ENCODE results near the gene FKBP9.

Gene FKBP9

DNA sequence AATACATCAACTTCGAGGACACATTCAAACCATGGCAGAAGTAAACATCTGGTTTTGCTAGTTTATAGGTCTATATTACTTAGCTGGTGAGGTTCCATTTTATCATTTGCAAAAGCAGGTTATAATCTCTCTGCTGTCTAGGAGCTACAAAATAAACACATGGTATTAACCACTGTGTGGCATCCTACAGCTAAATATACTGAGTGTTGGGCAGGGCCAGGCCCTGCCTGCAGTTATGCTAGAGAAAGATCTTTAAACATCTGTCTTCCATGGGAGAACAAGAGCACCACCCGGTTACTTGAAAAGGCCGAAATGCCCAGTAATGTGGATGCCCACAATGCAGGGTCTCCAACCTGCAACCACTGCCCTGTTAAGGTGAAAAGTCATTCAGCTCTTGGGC, 20.6 kb upstream of the FKBP9 start:
- no peak for DNase-seq
- Histone ChIP-seq H3K9me3 (ENCODE audit: severe bottlenecking) (no peaks in the 10 kb centered on the region), H3K27ac (no peak overlapping the region), H3K36me3 (peaks cover 11% of the 10 kb centered on the region), H3K27me3 (ENCODE audit: insufficient read depth, low read depth, severe bottlenecking) (no peaks in the 10 kb centered on the region), H3K4me3 (ENCODE audit: low read depth, low read length) (no peak overlapping the region)
- TF ChIP-seq, protein P1, sequence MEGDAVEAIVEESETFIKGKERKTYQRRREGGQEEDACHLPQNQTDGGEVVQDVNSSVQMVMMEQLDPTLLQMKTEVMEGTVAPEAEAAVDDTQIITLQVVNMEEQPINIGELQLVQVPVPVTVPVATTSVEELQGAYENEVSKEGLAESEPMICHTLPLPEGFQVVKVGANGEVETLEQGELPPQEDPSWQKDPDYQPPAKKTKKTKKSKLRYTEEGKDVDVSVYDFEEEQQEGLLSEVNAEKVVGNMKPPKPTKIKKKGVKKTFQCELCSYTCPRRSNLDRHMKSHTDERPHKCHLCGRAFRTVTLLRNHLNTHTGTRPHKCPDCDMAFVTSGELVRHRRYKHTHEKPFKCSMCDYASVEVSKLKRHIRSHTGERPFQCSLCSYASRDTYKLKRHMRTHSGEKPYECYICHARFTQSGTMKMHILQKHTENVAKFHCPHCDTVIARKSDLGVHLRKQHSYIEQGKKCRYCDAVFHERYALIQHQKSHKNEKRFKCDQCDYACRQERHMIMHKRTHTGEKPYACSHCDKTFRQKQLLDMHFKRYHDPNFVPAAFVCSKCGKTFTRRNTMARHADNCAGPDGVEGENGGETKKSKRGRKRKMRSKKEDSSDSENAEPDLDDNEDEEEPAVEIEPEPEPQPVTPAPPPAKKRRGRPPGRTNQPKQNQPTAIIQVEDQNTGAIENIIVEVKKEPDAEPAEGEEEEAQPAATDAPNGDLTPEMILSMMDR (IDR thresholded peaks at IDR 0.05; ENCODE audit: low read depth, low read length) = no peak

DNA sequence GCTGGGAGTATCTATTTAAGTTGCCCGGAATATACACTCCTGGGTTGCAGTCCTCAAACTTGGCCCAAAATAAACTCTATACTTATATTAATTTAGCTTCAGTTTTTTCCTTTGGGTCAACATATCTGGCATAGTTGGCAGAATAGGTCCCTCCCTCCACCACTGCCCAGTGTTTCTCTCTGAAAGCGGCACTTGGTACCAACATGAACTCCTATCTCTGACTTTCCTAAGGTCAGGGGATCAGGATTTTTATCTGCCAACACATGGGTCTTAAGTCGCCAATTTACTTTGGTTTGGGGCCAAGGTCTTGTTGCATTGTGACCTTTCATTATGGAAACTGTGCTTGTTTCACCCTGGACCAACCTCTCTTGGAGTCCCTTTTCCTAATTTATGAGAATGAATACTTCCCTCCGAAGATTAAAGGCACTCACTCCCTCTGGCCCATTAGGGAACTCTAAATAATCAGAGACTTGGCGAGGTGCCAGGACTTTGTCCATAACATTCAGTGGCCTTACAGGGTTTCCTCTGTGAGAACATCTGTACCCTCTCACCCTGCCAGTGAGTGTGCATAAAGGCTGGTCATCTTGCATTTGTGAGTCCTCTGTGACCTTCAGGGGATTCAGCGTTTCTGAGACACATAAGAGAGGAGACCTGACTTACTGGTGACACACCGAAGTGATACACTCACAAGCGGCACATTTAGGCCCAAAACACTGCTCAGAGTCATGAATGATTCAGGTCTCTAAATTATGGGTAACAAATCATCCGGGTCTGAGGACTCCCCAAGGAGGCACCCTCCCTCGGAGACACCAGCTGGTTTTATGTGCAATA, 19.7 kb upstream of the FKBP9 start:
- H3K4me3 ChIP-seq (ENCODE audit: low read depth, low read length) = no peak overlapping the region
- H3K36me3 ChIP-seq = peaks cover 2% of the 10 kb centered on the region
- H3K9me3 ChIP-seq (ENCODE audit: severe bottlenecking) = no peaks in the 10 kb centered on the region
- TF ChIP-seq, protein P1 (IDR thresholded peaks at IDR 0.05; ENCODE audit: low read depth, low read length) = no peak
- H3K27me3 ChIP-seq (ENCODE audit: insufficient read depth, low read depth, severe bottlenecking) = no peaks in the 10 kb centered on the region
- DNase-seq = no peak
- H3K27ac ChIP-seq = no peak overlapping the region

DNA sequence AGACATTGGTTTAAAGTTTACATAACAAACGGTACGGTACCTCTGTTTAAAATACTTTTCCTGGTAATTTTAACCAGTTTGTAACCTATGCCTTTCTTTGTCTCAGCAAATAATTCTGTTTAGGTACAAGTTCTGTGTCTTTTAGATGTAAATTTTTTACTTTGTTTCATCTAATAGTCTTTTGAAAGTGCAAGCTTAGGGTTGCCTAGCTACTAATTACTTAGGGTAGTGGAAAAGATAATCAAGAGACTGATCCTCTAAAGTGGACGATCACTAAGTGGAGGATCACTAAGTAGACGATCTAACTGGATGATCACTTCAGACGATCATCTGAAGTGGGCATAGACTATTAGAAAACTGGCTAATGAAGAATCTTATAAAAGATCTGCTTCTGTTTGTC, 16.1 kb upstream of the FKBP9 start:
- Histone ChIP-seq H3K9me3 (ENCODE audit: severe bottlenecking) (peaks cover 8% of the 10 kb centered on the region), H3K4me3 (ENCODE audit: low read depth, low read length) (peak overlapping the region; percentile 86), H3K27me3 (ENCODE audit: insufficient read depth, low read depth, severe bottlenecking) (no peaks in the 10 kb centered on the region), H3K27ac (no peak overlapping the region), H3K36me3 (no peaks in the 10 kb centered on the region; the same call in 1 of the 2 replicates)
- no peak for DNase-seq
- TF ChIP-seq, protein P1 (IDR thresholded peaks at IDR 0.05; ENCODE audit: low read depth, low read length) = no peak

DNA sequence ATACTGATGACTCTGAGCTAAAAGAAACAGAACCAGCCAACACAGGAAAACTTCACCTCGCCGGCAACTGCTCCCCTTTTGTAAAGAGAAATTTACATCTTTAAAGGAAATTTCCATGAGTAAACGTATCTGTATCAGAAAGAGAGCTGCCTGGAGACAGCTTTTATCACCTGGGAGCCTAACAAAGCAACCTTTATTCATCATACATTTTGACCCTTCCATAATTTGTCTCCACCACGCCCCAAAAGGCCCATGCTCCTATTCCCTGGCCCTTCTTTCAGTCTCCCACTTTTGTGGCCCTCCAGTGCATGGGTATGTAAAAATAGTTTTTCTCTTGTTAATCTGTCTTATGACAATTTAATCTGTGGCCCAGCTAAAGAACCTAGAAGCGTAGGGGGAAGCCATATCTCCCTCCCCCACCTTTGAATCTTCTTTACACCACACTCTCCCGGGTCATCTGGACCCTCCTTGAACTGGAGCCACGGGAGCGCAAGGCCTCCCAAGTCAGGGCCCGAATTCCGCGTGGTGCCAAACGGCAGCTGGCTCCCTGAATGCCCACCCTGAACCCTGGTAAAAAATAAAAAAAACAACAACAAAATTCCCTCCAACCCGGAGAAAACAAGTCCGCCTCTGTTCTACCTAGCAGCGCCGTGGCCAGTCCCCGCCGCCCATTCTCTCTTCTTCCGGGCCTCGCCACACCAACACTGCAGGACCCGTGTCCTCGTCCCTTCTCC, 15.4 kb upstream of the FKBP9 start:
- H3K27ac ChIP-seq = peak overlapping the region; percentile 79

DNA sequence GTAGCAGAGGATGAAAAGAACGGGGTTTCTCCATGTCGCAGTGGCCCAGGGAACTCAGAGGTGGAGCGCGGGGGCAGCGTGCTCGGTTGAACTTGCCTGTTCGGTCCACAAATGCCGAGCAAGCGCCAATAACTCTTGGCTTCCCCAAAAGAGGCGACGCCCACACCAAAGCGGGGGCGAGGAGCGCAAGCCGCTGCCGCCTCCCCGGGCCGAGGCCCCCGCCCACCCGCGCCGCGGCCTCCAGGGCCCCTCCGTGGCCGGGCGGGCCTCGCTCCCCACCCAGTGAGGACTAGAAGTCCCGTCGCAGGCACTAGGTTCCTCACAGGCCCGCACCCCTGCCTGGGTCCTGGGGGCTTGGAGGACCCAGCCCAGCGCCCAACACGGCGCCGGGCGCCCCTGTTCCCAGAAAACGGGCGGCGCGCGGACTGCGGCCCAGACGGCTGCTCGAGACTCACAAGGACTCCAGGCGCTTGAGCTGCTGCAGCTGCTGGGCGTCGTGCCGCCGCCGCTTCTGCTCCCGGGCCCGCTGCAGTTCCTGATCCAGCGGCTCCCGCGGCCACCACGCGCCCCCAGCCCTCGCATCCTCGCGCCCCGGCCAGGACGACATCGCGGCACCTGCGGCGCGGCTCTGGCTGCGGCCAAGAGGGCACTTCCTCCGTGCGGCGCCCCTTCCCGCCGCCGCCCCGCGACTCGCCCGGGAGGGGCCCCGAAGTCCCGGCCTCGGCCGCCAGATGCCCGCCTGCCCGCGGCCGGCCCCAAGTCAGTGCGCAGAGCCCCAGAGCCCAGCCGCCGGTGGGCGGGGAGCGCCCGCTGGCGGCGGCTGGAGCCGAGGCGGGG, 14.6 kb upstream of the FKBP9 start:
- H3K27me3 ChIP-seq (ENCODE audit: insufficient read depth, low read depth, severe bottlenecking) = no peaks in the 10 kb centered on the region

More for the DNA sequence above, 15.4 kb upstream of the FKBP9 start:
- TF ChIP-seq, protein P1 (IDR thresholded peaks at IDR 0.05; ENCODE audit: low read depth, low read length) = no peak
- Histone ChIP-seq H3K4me3 (ENCODE audit: low read depth, low read length) (peak overlapping the region; percentile 86), H3K36me3 (no peaks in the 10 kb centered on the region; the same call in 1 of the 2 replicates), H3K9me3 (ENCODE audit: severe bottlenecking) (peaks cover 8% of the 10 kb centered on the region), H3K27me3 (ENCODE audit: insufficient read depth, low read depth, severe bottlenecking) (no peaks in the 10 kb centered on the region)
- DNase-seq = peak; percentile 30

More for the DNA sequence above, 14.6 kb upstream of the FKBP9 start:
- peak; percentile 81 for DNase-seq
- TF ChIP-seq, protein P1 (IDR thresholded peaks at IDR 0.05; ENCODE audit: low read depth, low read length) = peak; percentile 67
- Histone ChIP-seq H3K4me3 (ENCODE audit: low read depth, low read length) (peak overlapping the region; percentile 86), H3K27ac (peak overlapping the region; percentile 79), H3K36me3 (no peaks in the 10 kb centered on the region; the same call in 1 of the 2 replicates), H3K9me3 (ENCODE audit: severe bottlenecking) (peaks cover 11% of the 10 kb centered on the region)
